Ishikawa (cell line): Measurements from ENCODE around the gene TXK.

ENCODE experiments used
- EP300 ChIP-seq: IDR thresholded peaks from 2 replicates; pipeline ENCODE4 v1.6.1; 2012; ENCODE audit warnings: borderline replicate concordance
- FOXM1 ChIP-seq: IDR thresholded peaks from 2 replicates; pipeline ENCODE4 v1.6.1; 2012; ENCODE audit warnings: low read depth, borderline replicate concordance
- MAX ChIP-seq: IDR thresholded peaks from 2 replicates; pipeline ENCODE4 v1.6.1; 2012
- NFIC ChIP-seq: IDR thresholded peaks from 2 replicates; pipeline ENCODE4 v1.6.1; 2012
- RAD21 ChIP-seq: IDR thresholded peaks from 2 replicates; pipeline ENCODE4 v1.6.1; 2012; ENCODE audit warnings: low read depth
- TAF1 ChIP-seq: IDR thresholded peaks from 2 replicates; pipeline ENCODE4 v1.6.1; 2012; ENCODE audit warnings: low read depth, mild to moderate bottlenecking
- TCF12 ChIP-seq: IDR thresholded peaks from 2 replicates; pipeline ENCODE4 v1.6.1; 2012; ENCODE audit warnings: low read depth
- TEAD4 ChIP-seq: IDR thresholded peaks from 2 replicates; pipeline ENCODE4 v1.6.1; 2012
- ZBTB7A ChIP-seq: IDR thresholded peaks from 2 replicates; pipeline ENCODE4 v1.6.1; 2012; ENCODE audit warnings: low read depth

- TF ChIP-seq TAF1 = no peak
- TF ChIP-seq RAD21 = no peak
- TF ChIP-seq TEAD4 = no peak
- TF ChIP-seq NFIC = no peak
- TF ChIP-seq ZBTB7A = no peak
- no peak for TF ChIP-seq EP300
- no peak for TF ChIP-seq TCF12
- TF ChIP-seq MAX = no peak
- no peak for TF ChIP-seq FOXM1
Measured at GRCh38 chr4:48067536-48067935, 66.5 kb downstream of the TXK start.
